HCT116 (cell line): ENCODE data around the gene ITPKA. TPM values are rescaled to one million over a fixed set of nuclear protein-coding genes. Genes with fewer than 3 reads are reported as not detected.

Experiments used
- ATAC-seq: fragments of 200-7000 bp; cut with Tn5 transposase; 2 replicates; pipeline ENCODE4 v1.9.1; 2020; ENCODE audit warnings: mild to moderate bottlenecking, moderate library complexity
- BruUV-seq: library from RNA; stranded (reverse); fragments of 400-500 nt; replicated peaks from 2 replicates; lab custom pipeline; 2021; lab: Mats Ljungman, UMichigan
- CTCF ChIA-PET: fragments of 300-600 bp; sonication (Branson Sonifier 250); formaldehyde crosslinking; loops from one replicate; lab custom pipeline; 2021; ENCODE audit warnings: antibody characterized with exemption; lab: Charles Lee
- POLR2A ChIA-PET: fragments of 300-600, 350-600 bp; sonication (Branson Sonifier 250); formaldehyde crosslinking; loops from one replicate; lab custom pipeline; 2021; ENCODE audit warnings: antibody characterized with exemption; lab: Charles Lee
- RAD21 ChIA-PET, 2 experiments: fragments of 300-600 bp; sonication (Branson Sonifier 250); formaldehyde crosslinking; loops; one replicate each; lab custom pipeline; 2023; ENCODE audit warnings: low total read pairs in 2 of 2; ENCODE audit not compliant: uncharacterized antibody in 2 of 2, unreplicated experiment in 2 of 2, low non-redundant PET in 1 of 2; lab: Charles Lee
- DNase-seq: peaks from one replicate; pipeline ENCODE4 v3.0.0-alpha.2; 2010; ENCODE audit warnings: low read depth, low spot score
- H2AFZ ChIP-seq: fragments of 200-600 bp; shearing (Covaris generic), sonication (generic); 2 replicates; pipeline ENCODE4 v1.6.1; 2017; ENCODE audit warnings: low read depth, mixed run types, mixed read lengths, antibody characterized with exemption, low read length; ENCODE audit not compliant: poor library complexity, severe bottlenecking
- H3K27ac ChIP-seq: 2 replicates; pipeline ENCODE4 v1.5.1; 2012; ENCODE audit warnings: low read depth, low read length
- H3K27me3 ChIP-seq: fragments of 200-600 bp; sonication (generic); 2 replicates; pipeline ENCODE4 v1.6.1; 2016; ENCODE audit warnings: mixed run types, low read length, mixed read lengths; ENCODE audit not compliant: insufficient read depth
- H3K36me3 ChIP-seq, 2 experiments: fragments of 200-500 bp in 1 of 2; fragments of 200-600 bp in 1 of 2; sonication (Bioruptor generic) in 1 of 2; sonication (generic) in 1 of 2; 2 replicates each; pipeline versions ENCODE4 v1.5.1 to v1.6.1; 2014 to 2016; ENCODE audit warnings: low read length in 2 of 2, inconsistent platforms in 1 of 2, mixed read lengths in 1 of 2, mixed run types in 1 of 2; ENCODE audit not compliant: insufficient read depth in 2 of 2, control insufficient read depth in 1 of 2
- H3K4me1 ChIP-seq, 2 experiments: fragments of 200-600 bp in 1 of 2; sonication (generic) in 1 of 2; 2 replicates each; pipeline versions ENCODE4 v1.5.1 to v1.6.1; 2012 to 2017; ENCODE audit warnings: low read length in 2 of 2, inconsistent platforms in 1 of 2, mild to moderate bottlenecking in 1 of 2, mixed read lengths in 1 of 2, mixed run types in 1 of 2, moderate library complexity in 1 of 2; ENCODE audit not compliant: insufficient read depth in 2 of 2, control insufficient read depth in 1 of 2
- H3K4me2 ChIP-seq: fragments of 200-600 bp; sonication (generic); 2 replicates; pipeline ENCODE4 v1.6.1; 2017; ENCODE audit warnings: mixed run types, low read length, mixed read lengths
- H3K4me3 ChIP-seq, 2 experiments: fragments of 200-600 bp in 1 of 2; sonication (generic) in 1 of 2; replicated peaks in 1 of 2; 2 replicates each; pipeline ENCODE4 v1.5.1; 2011 to 2016; ENCODE audit warnings: low read length in 2 of 2, control low read depth in 1 of 2, low read depth in 1 of 2, mild to moderate bottlenecking in 1 of 2, mixed read lengths in 1 of 2, mixed run types in 1 of 2
- H3K79me2 ChIP-seq: fragments of 200-600 bp; sonication (generic); 2 replicates; pipeline ENCODE4 v1.6.1; 2017; ENCODE audit warnings: mild to moderate bottlenecking, mixed run types, low read length, moderate library complexity, mixed read lengths; ENCODE audit not compliant: insufficient read depth
- H3K9ac ChIP-seq: fragments of 200-600 bp; sonication (generic); 2 replicates; pipeline ENCODE4 v1.6.1; 2016; ENCODE audit warnings: low read length, mixed read lengths
- H3K9me2 ChIP-seq: fragments of 200-600 bp; sonication (generic), shearing (Covaris generic); 2 replicates; pipeline ENCODE4 v1.6.1; 2017; ENCODE audit warnings: mixed run types, mild to moderate bottlenecking, moderate library complexity; ENCODE audit not compliant: insufficient read depth
- H3K9me3 ChIP-seq, 2 experiments: fragments of 200-500 bp in 1 of 2; fragments of 200-600 bp in 1 of 2; sonication (Bioruptor generic) in 1 of 2; sonication (generic) in 1 of 2; 2 replicates each; pipeline ENCODE4 v1.6.1; 2014 to 2017; ENCODE audit warnings: low read length in 2 of 2, mixed read lengths in 2 of 2, inconsistent platforms in 1 of 2, low read depth in 1 of 2, mild to moderate bottlenecking in 1 of 2, mixed run types in 1 of 2, moderate library complexity in 1 of 2; ENCODE audit not compliant: control insufficient read depth in 1 of 2, insufficient read depth in 1 of 2
- H4K20me1 ChIP-seq: fragments of 200-600 bp; sonication (generic), shearing (Covaris generic); 2 replicates; pipeline ENCODE4 v1.6.1; 2017; ENCODE audit warnings: mixed run types, mild to moderate bottlenecking, moderate library complexity; ENCODE audit not compliant: insufficient read depth
- EGR1 ChIP-seq: IDR thresholded peaks from 2 replicates; pipeline ENCODE4 v1.6.1; 2012; ENCODE audit warnings: low read depth
- ELF1 ChIP-seq: IDR thresholded peaks from 2 replicates; pipeline ENCODE4 v1.6.1; 2012; ENCODE audit warnings: low read depth, borderline replicate concordance
- FOSL1 ChIP-seq: IDR thresholded peaks from 2 replicates; pipeline ENCODE4 v1.6.1; 2012; ENCODE audit warnings: low read depth
- REST ChIP-seq: IDR thresholded peaks from 2 replicates; pipeline ENCODE4 v1.6.1; 2012; ENCODE audit warnings: low read depth
- ZBTB33 ChIP-seq: IDR thresholded peaks from 2 replicates; pipeline ENCODE4 v1.6.1; 2011; ENCODE audit warnings: mild to moderate bottlenecking, low read length, moderate library complexity; ENCODE audit not compliant: insufficient replicate concordance; ENCODE audit errors: extremely low read depth
- ZFX ChIP-seq: fragments of 450-650 bp; IDR thresholded peaks from 2 replicates; pipeline ENCODE4 v1.6.1; 2017
- ZNF274 ChIP-seq: fragments of 200-500 bp; sonication (Bioruptor generic); IDR thresholded peaks from 2 replicates; pipeline ENCODE4 v1.6.1; 2014; ENCODE audit warnings: mild to moderate bottlenecking, low read depth, low read length, inconsistent platforms
- intact Hi-C: fragments of 100-400 bp; cut with micrococcal nuclease; formaldehyde crosslinking; loops from 2 replicates; pipeline ENCODE4 v1.10.0; 2022
- total RNA-seq: library from RNA; stranded (reverse); gene quantifications from one replicate; pipeline ENCODE4 v1.2.1, GENCODE V29; 2021; ENCODE audit not compliant: unreplicated experiment

Gene ITPKA
- total RNA-seq, 1 experiment from 2014 or later: 10.8 TPM

- BruUV-seq: no TSS peak
- H4K20me1 ChIP-seq: no peaks in the 10 kb centered on the region
- no peak overlapping the region for H3K4me3 ChIP-seq
- H3K36me3 ChIP-seq: no peaks in the 10 kb centered on the region
- ChIA-PET RAD21 (no interaction called here), POLR2A (no interaction called here), CTCF (interaction anchor here (1.0 kb wide), 1 partner anchor 263 kb away, joined by 3 read pairs; the partner anchor contains the start of gene MAPKBP1)
- no peak overlapping the region for H3K9ac ChIP-seq
- no peaks in the 10 kb centered on the region for H3K9me3 ChIP-seq
- no peaks in the 10 kb centered on the region for H3K9me2 ChIP-seq
- no peak overlapping the region for H3K4me2 ChIP-seq
- H3K79me2 ChIP-seq: no peaks in the 10 kb centered on the region
- intact Hi-C loops: no loop called here
- H2AFZ ChIP-seq: no peak overlapping the region
- TF ChIP-seq ZBTB33 (no peak), EGR1 (no peak), ZFX (no peak), ZNF274 (no peak), REST (no peak), ELF1 (no peak), FOSL1 (no peak)
- ATAC-seq (no peak), DNase-seq (no peak)
- H3K4me1 ChIP-seq: peaks cover 25 to 42% of the 10 kb centered on the region in 2 experiments
- no peaks in the 10 kb centered on the region for H3K27me3 ChIP-seq
- H3K27ac ChIP-seq: no peak overlapping the region
Measured at GRCh38 chr15:41511331-41511898, 17.7 kb downstream of the ITPKA start.
